Measurements from ENCODE around the gene SUFU. TPM values are rescaled to one million over a fixed set of nuclear protein-coding genes. Genes with fewer than 3 reads are reported as not detected.

The SUFU gene
- total RNA-seq, 4 donors from 2014 or later = 5.0 to 8.9 (median 6.8) TPM

DNA sequence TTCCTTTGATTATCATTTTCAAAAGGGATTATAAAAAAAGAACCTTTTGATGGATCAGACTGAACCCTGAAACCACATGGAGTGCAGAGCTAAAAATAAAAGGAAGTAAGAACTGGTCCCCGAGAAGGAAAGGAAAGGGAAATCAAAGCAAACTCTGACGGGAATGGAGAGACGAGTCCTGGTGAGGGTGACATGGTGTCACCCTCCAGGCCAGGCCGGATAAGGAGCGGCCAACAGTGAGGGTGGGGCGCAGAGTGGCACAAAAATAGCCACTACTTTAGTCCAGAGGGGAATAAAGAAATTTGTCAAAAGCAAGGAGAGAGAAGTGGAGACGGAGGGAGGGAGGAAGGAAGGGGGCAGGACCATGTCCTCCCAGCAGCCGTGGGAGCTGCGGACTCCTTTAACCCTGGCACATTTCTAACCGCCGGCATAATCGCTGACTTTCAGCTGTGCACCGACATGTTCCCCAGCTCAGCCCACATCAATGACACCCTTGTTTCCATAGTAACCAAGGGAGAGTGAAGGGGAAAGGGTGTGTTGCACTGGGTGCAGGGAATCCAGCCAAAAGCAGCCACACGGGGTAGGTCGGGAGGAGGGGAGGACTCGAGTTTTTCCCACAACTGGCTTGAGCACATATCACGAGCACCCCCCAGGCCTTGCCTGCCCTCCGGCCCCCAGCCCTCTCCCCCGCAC, 170.2 kb downstream of the SUFU start:
- intact Hi-C loops (cut with DNase I) = no loop called here
- DNase-seq = no peak
- no peaks in the 10 kb centered on the region for H3K27me3 ChIP-seq
- 2 to 13% methylated on average over 16 to 19 of the region's 19 CpGs for WGBS, 2 donors
- TF ChIP-seq POLR2A (IDR thresholded peaks at IDR 0.05) = peak in 1 of 4 donors; percentile 6
- TF ChIP-seq, protein P1, sequence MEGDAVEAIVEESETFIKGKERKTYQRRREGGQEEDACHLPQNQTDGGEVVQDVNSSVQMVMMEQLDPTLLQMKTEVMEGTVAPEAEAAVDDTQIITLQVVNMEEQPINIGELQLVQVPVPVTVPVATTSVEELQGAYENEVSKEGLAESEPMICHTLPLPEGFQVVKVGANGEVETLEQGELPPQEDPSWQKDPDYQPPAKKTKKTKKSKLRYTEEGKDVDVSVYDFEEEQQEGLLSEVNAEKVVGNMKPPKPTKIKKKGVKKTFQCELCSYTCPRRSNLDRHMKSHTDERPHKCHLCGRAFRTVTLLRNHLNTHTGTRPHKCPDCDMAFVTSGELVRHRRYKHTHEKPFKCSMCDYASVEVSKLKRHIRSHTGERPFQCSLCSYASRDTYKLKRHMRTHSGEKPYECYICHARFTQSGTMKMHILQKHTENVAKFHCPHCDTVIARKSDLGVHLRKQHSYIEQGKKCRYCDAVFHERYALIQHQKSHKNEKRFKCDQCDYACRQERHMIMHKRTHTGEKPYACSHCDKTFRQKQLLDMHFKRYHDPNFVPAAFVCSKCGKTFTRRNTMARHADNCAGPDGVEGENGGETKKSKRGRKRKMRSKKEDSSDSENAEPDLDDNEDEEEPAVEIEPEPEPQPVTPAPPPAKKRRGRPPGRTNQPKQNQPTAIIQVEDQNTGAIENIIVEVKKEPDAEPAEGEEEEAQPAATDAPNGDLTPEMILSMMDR (IDR thresholded peaks at IDR 0.05) = no peak
- H3K36me3 ChIP-seq = no peaks in the 10 kb centered on the region
- no peaks in the 10 kb centered on the region for H3K9me3 ChIP-seq
- H3K27ac ChIP-seq = peak overlapping the region; percentile 66 to 89 (median 76)
- peak overlapping the region; percentile 10 to 54 (median 28) for H3K4me3 ChIP-seq
- peaks cover 40 to 88% (median 64%) of the 10 kb centered on the region in 3 donors for H3K4me1 ChIP-seq

GRCh38 chr10:102674566-102674965, 170.8 kb downstream of the SUFU start:
- TF ChIP-seq, protein P1 (IDR thresholded peaks at IDR 0.05) = no peak
- TF ChIP-seq POLR2A (IDR thresholded peaks at IDR 0.05) = no peak
- 6 to 31% methylated on average over 2 of the region's 2 CpGs for WGBS, 2 donors
- H3K27me3 ChIP-seq = no peaks in the 10 kb centered on the region
- DNase-seq = no peak
- peak overlapping the region in 3 of 4 donors; percentile 27 to 54 (median 28) for H3K4me3 ChIP-seq
- H3K36me3 ChIP-seq = no peaks in the 10 kb centered on the region
- no peaks in the 10 kb centered on the region for H3K9me3 ChIP-seq
- H3K4me1 ChIP-seq = peaks cover 34 to 88% (median 61%) of the 10 kb centered on the region in 3 donors
- intact Hi-C loops (cut with DNase I) = no loop called here
- peak overlapping the region; percentile 66 to 89 (median 76) for H3K27ac ChIP-seq

GRCh38 chr10:102675011-102675665, 171.4 kb downstream of the SUFU start:
- intact Hi-C loops (cut with DNase I) = no loop called here
- TF ChIP-seq POLR2A (IDR thresholded peaks at IDR 0.05) = no peak
- TF ChIP-seq, protein P1 (IDR thresholded peaks at IDR 0.05) = no peak
- Histone ChIP-seq H3K27ac (peak overlapping the region; percentile 52 to 89 (median 74)), H3K36me3 (no peaks in the 10 kb centered on the region), H3K4me1 (peaks cover 30 to 82% (median 56%) of the 10 kb centered on the region in 3 donors), H3K4me3 (peak overlapping the region in 1 of 4 donors; percentile 54), H3K9me3 (no peaks in the 10 kb centered on the region), H3K27me3 (no peaks in the 10 kb centered on the region)
- WGBS, 2 donors = 31 to 32% methylated on average over 3 to 7 of the region's 8 CpGs
- DNase-seq = no peak

- Histone ChIP-seq H3K4me1 (peaks cover 30 to 74% (median 55%) of the 10 kb centered on the region in 3 donors), H3K27me3 (no peaks in the 10 kb centered on the region), H3K9me3 (no peaks in the 10 kb centered on the region), H3K27ac (peak overlapping the region; percentile 52 to 89 (median 74)), H3K36me3 (no peaks in the 10 kb centered on the region), H3K4me3 (peak overlapping the region in 1 of 4 donors; percentile 3)
- 24 to 43% methylated on average over 14 to 15 of the region's 16 CpGs for WGBS, 2 donors
- TF ChIP-seq POLR2A (IDR thresholded peaks at IDR 0.05) = peak in 1 of 4 donors; percentile 17
- TF ChIP-seq, protein P1 (IDR thresholded peaks at IDR 0.05) = peak in 1 of 6 experiments; percentile 4
- intact Hi-C loops (cut with DNase I) = no loop called here
- no peak for DNase-seq
These were observed 172.1 kb downstream of the SUFU start for GRCh38 chr10:102675666-102676533.

Data from esophagus squamous epithelium (tissue), 5 donors.